Measurements from ENCODE around the gene BAIAP3.

BAIAP3 gene

DNA sequence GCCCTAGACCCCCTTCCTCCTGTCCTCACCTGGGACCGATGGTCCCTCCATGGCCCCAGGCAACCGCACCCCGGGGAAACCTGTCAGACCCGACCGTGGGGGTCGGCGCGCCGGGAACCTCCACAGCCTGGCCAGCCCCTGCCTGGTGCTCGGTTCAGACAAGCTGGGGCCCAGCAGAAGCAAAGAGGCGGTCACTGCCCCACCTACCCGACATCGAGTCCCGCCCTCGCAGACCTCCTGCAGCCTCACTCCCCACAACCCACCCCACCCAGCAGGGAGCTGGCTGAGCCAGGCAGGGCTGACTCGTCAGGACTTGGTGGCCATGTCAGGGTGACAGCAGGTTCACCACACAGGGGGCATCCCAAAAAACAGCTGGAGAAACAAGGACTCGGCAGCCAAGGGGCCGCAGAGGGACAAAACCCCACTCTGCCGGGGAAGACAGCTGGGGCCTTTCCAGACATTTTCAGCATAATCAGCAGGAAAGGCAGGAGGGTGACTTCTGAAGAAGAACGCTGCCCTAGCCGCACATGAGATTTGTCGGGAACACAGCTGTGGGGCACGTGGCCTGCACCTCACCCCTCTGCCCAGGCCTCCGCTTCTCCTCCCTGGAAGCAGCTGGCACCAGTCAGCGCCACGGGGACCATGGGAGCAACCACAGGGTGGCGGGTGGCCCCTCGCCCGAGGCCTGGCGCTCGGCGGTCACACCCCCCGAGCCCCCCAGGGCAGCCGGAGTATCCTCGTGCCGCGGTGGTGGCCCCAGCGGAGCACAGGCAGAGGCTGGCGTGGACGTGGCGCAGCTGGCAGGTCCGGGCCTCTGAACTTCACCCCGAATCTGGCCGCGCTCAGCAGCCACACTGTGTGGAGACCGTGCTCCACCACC lies 41.2 kb downstream of the BAIAP3 start:
- DNase-seq = no peak

DNA sequence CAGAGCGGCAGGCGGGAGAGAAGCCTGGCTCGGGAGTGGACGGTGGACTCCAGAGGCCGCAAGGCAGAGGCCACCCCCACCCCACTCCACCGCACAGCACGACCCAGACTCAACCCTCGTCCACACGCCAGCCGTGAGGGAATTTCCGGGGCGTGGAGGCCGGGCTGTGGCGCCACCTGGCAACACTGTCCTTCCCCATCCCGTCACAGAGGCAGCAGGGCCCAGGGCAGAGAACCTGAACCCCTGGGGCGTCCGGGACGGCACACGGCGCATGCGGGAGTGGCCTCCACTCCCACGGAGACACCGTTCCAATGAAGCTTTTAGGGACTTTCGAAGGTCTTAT lies 41.8 kb downstream of the BAIAP3 start:
- no peak for DNase-seq

DNA sequence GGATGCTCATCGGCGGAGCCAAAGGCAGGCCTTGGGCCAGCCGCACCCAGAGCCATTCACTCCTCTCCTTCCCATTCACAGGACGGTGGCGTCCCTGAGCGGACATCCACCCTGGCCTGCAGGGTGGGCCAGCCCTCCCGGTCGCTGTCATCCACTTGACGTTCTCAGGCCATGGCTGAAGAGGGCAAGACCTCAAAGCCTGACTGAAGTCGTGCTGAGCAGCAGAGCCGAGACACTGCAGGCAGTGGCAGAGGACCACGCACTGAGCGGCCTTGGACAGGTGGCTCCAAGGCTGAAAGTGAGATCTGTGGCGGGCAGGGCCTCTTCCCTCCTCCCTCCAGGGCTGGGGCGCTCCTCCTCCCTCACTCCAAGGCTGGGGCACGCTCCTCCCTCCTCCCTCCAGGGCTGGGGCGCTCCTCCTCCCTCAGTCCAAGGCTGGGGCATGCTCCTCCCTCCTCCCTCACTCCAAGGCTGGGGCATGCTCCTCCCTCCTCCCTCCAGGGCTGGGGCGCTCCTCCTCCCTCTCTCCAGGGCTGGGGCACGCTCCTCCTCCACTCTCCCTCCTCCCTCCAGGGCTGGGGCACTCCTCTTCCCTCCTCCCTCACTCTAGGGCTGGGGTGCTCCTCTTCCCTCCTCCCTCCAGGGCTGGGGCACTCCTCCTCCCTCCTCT lies 42.4 kb downstream of the BAIAP3 start:
- no peak for DNase-seq

DNA sequence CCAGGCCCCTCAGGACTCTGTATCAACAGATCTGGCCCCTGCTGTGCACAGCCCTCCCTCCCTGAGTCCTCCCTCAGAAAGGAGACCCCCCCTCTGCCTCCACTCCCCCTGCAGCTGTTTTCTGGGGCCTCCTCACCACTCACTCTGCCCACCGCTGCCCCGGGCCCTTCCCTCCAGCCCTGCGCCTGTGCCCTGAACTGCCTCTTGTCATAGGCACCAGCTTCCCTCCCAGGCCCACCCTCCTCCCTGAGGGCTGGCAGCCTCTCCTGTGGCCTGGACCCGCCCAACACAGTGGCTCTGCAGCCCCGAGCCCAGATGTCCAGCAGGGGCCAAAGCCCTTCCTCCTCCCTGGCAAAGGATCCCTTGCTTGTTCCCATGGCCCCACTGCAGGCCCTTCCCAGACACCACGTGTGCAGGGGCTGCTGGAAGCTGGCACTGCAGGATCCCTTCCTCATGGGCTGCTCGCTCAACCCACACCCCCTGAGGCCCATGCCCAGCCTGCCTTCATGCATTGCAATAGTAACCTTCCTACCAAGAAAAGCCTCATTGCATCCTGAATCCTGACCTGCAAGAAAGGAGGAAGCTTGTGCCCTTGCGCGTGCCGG lies 44.1 kb downstream of the BAIAP3 start:
- no peak for DNase-seq

DNA sequence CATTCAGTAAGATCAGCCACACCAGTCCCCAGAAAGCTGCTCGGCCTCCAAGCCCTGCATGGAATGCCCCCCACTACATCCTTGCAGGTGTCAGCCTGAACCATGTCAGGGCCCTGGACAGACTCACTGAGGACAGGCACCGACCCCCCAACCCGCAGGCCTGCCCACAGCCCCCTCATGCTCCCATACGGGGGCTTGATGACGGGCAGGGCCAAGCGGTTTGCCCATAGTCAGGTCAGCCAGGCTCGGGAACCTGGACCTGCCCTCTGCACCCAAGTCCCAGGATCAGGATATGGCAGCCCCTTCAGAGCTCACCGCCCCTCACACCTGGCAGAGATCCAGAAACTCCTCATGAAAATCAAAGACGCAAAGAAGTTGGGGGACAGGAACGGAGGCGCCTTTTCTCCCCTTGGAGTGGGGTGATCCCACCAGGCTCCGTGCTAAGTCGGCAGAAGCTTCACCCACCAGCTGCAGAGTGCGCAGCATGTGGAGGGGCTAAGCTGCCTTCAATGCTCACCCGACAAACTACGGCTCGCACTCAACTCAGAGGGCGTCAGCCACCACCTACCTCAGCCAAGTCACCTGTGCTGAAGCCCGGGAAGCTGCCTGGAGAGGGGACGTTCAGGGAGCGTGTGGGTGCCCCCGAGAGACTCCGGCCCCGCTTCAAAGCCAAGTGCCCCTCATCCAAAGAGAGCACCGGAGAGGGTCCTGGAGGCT lies 44.8 kb downstream of the BAIAP3 start:
- DNase-seq = no peak

DNA sequence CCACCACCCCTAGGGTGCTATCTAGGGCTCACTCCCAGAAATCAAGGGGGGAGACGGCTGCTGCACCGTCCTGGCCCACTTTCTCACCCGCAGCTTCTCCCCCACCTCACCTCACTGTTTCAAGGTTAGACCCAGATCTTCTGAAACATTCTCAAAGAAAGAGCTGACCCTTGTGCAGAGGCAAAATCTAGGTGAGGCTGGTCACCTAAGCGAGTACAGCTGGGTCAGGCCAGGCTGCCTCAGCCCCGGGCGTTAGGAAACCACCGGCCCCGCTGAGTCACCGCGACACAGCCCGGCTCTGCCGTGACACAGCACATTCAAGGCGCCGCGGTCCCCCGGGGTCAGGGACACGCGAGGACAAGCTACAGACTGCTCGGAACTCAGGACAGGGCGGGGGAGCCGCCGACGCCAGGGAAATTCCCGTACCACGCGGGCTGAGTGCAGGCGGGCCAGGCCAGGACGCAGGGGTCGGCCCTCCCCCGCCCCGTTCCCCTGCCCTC lies 45.4 kb downstream of the BAIAP3 start:
- peak; percentile 81 for DNase-seq

DNA sequence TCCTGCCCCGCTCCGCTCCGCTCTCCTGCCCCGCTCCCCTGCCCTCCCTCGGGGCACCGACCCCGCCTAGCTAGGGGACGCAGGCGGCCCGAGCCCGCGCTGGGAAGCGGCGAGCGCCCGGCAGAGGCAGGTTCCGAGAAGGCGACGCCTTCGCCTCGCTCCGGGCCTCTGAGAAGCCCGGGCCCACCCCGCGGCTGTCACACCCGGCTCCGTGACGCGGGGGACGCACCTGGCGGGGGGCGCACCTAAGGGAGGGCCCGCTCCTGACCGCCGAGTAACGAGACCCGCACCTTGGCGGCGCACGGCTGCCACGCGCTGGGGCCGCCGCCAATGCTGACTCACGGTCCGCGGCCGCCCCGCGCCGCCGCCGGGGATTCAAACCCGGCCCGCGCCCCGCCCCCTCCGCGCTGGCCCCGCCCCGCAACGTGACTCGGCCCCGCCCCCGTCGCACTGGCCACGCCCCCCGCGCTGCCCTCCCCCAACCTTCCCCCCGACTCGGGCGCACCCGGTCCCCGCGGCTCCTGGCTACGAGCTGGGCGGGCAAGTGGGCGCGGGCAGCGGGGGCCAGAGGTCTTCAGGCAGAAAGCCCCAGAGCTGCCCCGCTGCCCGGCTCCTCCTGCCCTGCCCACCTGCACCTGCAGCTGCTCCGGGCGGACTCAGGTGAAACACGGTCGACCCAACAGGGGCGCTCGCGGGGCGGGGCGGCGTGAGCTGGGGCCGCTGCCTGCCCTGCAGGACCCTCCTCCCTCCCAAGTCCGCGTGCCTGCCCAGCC lies 46.0 kb downstream of the BAIAP3 start:
- peak; percentile 84 for DNase-seq

DNA sequence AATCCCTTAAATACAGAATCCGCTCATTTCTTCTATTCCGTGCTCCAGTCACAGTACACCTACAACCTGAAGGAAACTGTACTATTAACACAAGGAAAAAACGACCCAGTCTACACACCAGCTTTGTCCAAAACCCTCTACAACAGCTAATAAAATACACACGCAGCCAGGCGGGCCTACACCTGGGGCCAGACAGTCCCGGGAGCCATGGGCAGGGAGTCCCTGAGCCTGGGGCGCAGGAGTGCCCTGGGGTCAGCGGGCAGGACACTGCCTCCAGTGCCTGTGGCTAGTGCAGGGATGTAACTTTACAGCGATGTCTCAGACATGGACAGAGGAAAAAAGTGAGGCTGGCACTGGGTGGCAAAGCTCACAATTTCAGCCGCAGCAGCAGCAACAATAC lies 46.8 kb downstream of the BAIAP3 start:
- no peak for DNase-seq

DNA sequence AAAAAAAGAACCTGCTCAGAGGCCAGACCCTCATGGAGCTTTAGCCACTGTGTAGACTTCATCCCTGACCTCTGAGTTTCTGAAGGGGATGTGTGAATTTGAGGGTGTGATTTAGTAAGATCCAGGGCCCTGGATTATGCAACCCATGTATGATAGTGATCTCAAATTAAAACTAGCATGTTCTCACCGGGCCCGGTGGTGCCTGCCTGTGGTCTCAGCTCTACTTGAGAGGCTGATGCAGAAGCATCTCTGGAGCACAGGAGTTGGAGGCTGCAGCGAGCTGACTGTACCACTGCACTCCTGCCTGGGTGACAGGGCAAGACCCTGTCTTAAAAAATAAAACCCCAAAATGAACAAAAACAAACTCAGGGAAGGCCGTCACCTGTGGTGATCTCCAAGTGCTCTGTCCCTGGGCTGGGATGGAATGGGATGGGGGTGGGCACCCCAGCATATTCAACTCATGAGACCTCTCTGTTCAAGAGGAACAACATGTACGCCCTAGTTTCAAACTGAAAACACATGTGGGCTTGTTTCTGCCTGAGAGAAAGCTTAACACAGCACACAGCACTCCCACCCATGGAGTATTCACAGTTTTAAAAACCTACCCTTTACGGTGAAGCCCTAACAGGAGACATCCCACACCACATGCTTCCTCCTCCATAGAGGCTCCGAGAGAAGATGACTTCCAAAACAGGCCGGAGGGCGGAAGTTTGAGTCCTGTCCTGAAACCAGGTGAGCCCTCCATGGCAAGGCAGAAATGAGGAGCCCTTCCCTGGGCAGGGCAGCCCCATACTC lies 48.4 kb downstream of the BAIAP3 start:
- DNase-seq = no peak

DNA sequence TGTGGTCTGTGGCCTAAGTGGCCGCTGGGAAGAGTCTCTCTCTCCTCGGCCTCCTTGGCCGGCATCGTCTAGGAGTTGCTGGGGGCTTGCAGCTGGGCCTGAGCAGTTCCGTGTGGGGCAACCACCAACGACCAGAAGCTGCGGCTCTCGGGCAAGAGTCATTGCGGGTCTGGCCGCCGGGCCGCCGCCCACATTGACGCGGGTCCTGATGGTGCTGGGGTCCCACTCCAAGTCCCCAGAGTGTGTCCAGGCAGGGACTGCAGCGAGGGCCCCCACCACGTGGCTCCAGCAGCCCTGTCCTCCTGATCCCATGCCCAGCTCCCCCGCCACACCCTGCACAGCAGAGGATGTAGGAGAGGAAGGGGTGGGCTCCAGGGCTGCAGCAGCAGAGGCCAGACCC lies 50.1 kb downstream of the BAIAP3 start:
- no peak for DNase-seq

DNA sequence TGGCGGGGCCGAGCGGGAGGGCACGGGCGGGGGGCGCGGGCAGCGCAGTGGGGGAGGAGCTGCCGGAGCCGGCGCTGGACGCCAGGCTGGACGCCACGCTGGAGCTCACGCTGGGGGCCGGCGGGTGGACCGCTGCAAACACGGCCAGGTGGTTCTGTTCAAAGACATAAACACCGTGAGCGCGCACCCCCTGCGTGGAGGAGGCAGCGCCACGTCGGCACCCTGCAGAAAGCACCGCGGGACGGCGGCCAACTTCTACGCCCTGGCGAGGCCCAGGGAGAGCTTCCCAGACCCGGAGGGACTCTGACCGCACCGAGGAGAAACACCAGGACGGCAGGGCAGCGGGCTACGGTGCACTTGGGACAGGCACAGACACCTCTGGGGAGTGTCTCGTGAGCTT lies 51.8 kb downstream of the BAIAP3 start:
- DNase-seq = no peak

DNA sequence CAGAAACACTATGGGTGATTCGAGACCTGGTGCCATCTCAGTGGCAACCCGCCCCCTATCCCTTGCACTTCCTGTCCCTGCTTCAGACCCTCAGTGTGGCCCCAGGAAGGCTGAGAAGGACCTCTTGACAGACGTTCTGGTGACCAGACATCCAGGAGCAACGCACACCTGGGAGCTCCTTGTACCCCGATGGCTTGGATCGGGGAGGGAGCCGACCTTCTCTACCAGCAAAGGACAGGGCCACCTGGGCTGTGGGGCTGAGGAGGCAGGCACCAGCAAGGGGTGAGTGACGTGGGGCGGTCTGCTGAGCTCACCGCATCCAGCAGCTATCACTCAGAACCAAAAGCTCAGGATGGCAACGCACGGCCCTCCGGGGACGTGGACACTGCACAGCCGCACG lies 53.9 kb downstream of the BAIAP3 start:
- no peak for DNase-seq

DNA sequence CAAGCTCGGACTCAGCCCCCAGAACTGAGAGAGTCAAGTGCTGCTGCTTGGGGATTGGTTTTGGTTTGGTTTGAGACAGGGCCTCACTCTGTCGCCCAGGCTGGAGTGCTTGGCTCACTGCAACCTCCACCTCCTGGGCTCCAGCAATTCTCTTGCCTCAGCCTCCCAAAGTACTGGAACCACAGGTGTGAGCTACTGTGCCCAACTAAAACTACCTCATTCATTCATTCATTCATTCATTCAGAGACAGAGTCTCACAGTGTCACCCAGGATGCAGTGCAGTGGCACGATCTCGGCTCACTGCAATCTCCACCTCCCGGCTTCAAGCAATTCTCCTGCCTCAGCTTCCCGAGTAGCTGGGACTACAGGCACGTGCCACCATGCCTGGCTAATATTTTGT lies 56.3 kb downstream of the BAIAP3 start:
- DNase-seq = no peak

DNA sequence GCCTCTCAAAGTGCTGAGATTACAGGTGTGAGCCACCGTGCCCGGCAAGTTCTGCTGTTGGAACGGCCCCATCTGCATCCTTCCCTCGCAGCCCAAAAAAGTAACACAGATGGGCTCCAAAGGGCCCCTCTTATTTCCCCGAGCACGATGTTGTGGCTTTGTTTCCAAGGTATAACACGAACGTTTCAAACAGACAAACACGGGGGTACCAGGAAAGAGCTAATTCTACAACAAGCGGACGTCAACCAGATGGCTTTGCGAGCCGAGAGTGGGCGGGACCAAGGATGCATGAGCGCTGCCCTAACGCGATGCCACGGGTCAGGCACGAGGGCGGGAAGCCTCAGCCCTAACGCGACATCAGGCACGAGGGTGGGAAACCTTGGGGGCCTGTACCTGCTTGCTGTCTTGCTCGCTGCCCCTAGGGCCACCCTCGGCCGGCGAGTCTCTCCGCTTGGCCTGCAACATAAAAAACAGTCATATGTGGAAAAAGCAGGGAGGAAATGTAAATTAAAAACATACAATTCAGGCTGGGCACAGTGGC lies 56.9 kb downstream of the BAIAP3 start:
- no peak for DNase-seq

DNA sequence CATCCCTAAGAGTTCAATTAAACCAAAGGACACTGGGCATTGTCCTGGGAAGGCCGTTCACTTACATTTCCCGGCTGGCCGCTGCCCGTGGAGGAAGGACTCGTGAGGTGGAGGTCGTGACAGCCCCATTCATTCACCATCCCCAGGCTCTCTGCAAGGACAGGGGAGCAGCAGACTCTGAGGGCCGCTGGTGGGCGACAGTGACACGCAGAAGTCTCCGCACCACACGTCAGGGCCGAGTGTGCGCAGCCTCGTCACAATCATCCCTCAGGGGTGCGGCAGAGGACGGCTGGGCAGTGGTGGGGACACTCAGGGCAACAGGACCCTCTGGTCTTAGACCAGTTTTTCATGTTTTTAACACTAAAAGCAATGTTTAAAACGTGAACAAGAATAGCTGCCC lies 59.4 kb downstream of the BAIAP3 start:
- DNase-seq = no peak

DNA sequence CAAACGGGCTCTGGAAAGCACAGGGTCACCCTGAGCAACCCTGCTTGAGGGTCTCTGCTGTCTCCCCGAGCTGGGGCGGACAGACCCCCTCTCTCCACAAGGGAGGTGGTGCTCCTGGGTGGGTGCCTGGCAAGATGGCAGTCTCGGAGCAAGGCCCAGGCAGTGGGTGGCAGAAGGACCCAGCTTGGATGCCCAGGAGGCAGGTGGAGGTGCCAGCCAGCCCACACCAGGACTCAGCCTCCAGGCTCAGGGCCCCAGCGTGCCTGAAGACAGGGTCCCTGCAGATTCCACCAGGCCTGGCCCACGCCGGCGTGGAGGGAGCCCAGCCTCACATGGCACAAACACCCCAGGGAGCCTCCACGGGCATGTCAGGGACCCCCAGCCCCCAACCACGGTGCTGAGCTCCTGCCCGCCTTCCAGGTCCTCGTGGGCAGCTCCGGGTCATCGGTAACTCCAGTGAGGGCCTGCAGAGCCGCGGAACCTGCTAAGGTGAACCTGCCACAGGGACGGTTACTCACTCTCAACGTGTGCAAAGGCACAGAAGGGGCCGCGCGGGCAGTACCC lies 60.2 kb downstream of the BAIAP3 start:
- no peak for DNase-seq

DNA sequence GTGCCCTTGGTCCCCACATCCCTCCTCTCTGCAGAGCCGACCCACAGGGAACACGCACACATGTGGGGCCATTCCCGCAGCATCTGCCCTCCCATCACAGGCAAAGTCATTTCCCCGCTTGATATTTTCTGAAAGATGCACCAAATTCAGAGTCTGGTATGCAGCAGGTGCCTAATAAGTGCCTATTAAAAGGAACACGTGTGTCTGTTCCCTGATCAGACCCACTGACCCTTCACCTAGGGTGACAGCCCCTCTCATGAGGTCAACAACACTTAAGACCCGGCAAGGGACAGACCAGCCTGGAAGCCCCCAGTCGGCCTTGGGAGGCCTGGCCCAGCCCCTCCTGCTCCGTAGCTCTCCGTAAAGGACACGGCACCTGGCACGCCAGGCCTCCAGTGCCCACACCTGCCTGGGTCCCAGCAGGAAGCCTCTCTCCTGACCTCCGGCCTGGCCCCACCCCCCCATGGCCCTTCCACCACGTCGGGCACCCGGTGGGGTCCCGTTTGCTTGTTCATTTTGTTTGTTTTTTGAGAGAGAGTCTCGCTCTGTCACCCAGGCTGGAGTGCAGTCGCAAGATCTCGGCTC lies 61.0 kb downstream of the BAIAP3 start:
- no peak for DNase-seq

DNA sequence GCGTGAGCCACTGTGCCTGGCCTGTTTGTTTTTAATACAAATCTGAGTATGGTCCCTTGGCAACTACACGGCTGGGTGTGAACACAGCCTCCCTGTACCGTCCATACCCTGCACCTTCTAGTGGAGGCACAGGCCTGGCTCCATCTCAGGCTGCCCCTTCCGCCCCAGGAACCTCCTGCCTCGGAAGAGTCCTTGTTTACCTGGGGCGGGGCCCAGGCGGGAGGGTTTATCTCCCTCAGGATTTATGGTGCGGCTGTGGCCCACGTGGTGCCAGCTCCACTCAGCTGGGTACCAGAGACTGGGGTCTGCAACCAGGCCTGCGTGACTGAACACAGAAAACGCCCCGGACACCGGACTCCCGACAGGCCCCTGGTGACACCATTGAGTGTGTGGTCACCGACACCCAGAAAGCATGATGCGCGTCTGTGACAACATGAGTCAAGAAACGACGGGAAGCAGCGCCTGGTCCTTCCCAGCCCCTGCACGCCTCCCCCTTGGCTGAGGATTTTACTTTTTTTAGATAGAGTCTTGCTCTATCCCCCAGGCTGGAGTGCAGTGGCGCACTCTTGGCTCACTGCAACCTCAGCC lies 62.1 kb downstream of the BAIAP3 start:
- DNase-seq = no peak

DNA sequence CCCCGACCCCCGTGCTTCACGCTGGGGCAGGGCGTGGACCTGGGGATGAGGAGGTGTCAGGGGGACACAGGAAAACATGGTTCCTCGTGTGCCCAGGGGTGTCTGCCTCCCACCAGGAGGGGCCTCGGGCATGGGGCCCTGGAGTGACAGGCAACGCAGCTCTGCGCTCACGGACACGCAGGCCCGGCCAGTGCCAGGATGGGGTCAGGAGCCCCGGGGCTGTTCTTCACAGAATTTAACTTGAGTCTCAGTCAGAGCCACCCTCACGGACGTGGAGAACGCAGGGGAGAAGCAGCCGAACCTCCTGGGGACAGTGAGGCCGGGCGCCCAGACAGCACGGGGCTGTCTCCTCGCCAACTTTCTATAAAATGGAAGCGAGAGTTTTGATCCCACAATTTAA lies 64.3 kb downstream of the BAIAP3 start:
- no peak for DNase-seq

DNA sequence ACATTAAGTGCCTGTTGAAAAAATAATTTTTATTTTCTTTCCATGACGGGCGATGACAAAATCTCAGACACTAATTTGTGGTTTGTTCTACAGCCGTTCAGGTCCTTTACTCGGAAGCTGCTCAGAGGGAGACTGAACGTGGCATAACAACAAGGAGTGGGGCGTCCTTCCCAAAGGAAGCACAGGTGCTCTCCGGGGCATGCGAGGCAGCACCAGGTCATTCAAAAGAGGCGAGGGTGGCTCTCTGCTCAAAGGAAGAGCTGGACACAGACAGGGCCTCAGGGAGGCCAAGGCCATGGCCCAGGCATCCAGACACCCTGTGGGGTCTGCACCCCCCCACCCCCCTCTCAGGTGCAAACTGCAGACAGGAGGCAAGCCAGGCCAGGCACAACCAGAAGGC lies 64.9 kb downstream of the BAIAP3 start:
- no peak for DNase-seq

Measured in stimulated activated CD8-positive, alpha-beta memory T cell treated with anti-CD3 and anti-CD28 coated beads, Interleukin-4, amount 100 ng/mL, for 48 hours (primary cell).